Colonic mucosa (tissue), 4 donors: ENCODE results near the gene FAM107B. TPM values are rescaled to one million over a fixed set of nuclear protein-coding genes. Genes with fewer than 3 reads are reported as not detected.
A peak's percentile ranks its signal among the peaks of the same experiment; 100 is the strongest.

ENCODE experiments used
- DNase-seq: peaks from one replicate; pipeline ENCODE4 v3.0.0-alpha.2; 2020
- H3K27ac ChIP-seq: fragments of 200-600 bp; one replicate; pipeline ENCODE4 v1.8.0; 2021
- H3K27me3 ChIP-seq: fragments of 200-600 bp; one replicate; pipeline ENCODE4 v1.8.0; 2021
- H3K36me3 ChIP-seq: fragments of 200-600 bp; one replicate; pipeline ENCODE4 v1.8.0; 2021
- H3K4me1 ChIP-seq: fragments of 200-600 bp; one replicate; pipeline ENCODE4 v1.8.0; 2021; ENCODE audit warnings: mild to moderate bottlenecking
- H3K4me3 ChIP-seq: fragments of 200-600 bp; one replicate; pipeline ENCODE4 v1.8.0; 2021
- H3K9ac ChIP-seq, 2 donors: one replicate each; pipeline ENCODE4 v1.7.0; 2013; ENCODE audit warnings: control low read depth in 2 of 2, low read depth in 2 of 2, low read length in 2 of 2
- H3K9me3 ChIP-seq: fragments of 200-600 bp; one replicate; pipeline ENCODE4 v1.8.0; 2021
- CTCF ChIP-seq: fragments of 200-600 bp; IDR thresholded peaks from one replicate; pipeline ENCODE4 v1.8.0; 2022; ENCODE audit warnings: antibody characterized with exemption, mild to moderate bottlenecking
- intact Hi-C: fragments of 100-400 bp; cut with DNase I; formaldehyde crosslinking; loops from one replicate; pipeline ENCODE4 v1.14.1; 2022
- total RNA-seq, 2 donors: library from RNA; stranded (reverse); fragmentation: NEBNext Ultra II Directional in 1 of 2; extraction: Animal tissue kit (Norgen Biotek cat#: 25700) in 1 of 2; gene quantifications; one replicate each; pipeline ENCODE4 v1.2.1, GENCODE V29; 2021
- donor health status: healthy.
- donor health status: DM: no; HTN: no; CAD: no.
- donor health status: DM: no; HTN: no; CAD: no.

Gene FAM107B
- total RNA-seq, 2 donors from 2014 or later, result 36.3 to 71.5 TPM

- Histone ChIP-seq H3K4me3 (no peak overlapping the region), H3K9me3 (no peaks in the 10 kb centered on the region), H3K36me3 (no peaks in the 10 kb centered on the region), H3K27ac (no peak overlapping the region), H3K27me3 (no peaks in the 10 kb centered on the region), H3K9ac (no peak overlapping the region), H3K4me1 (no peaks in the 10 kb centered on the region)
- no peak for TF ChIP-seq CTCF
- intact Hi-C loops, result no loop called here
- no peak for DNase-seq
Measured at GRCh38 chr10:14656052-14656730, 118.5 kb downstream of the FAM107B start.

- no peaks in the 10 kb centered on the region for H3K9me3 ChIP-seq
- intact Hi-C loops, result no loop called here
- no peaks in the 10 kb centered on the region for H3K4me1 ChIP-seq
- no peak for DNase-seq
- H3K27me3 ChIP-seq, result no peaks in the 10 kb centered on the region
- no peak for TF ChIP-seq CTCF
- no peak overlapping the region for H3K27ac ChIP-seq
- H3K4me3 ChIP-seq, result no peak overlapping the region
- H3K9ac ChIP-seq, result no peak overlapping the region
- no peaks in the 10 kb centered on the region for H3K36me3 ChIP-seq
Measured at GRCh38 chr10:14654821-14655382, 119.8 kb downstream of the FAM107B start.

- Histone ChIP-seq H3K36me3 (no peaks in the 10 kb centered on the region), H3K9ac (no peak overlapping the region), H3K27ac (no peak overlapping the region), H3K9me3 (no peaks in the 10 kb centered on the region), H3K4me1 (peaks cover 2% of the 10 kb centered on the region), H3K27me3 (no peaks in the 10 kb centered on the region), H3K4me3 (no peak overlapping the region)
- intact Hi-C loops, result no loop called here
- TF ChIP-seq CTCF, result no peak
- DNase-seq, result peak; percentile 22
Measured at GRCh38 chr10:14653271-14654161, 121.2 kb downstream of the FAM107B start.

- no peak for TF ChIP-seq CTCF
- H3K36me3 ChIP-seq, result no peaks in the 10 kb centered on the region
- H3K27me3 ChIP-seq, result no peaks in the 10 kb centered on the region
- no peak overlapping the region for H3K9ac ChIP-seq
- H3K4me1 ChIP-seq, result peaks cover 4% of the 10 kb centered on the region
- no peak overlapping the region for H3K4me3 ChIP-seq
- H3K9me3 ChIP-seq, result no peaks in the 10 kb centered on the region
- intact Hi-C loops, result no loop called here
- H3K27ac ChIP-seq, result no peak overlapping the region
- no peak for DNase-seq
Measured at GRCh38 chr10:14652816-14653215, 121.9 kb downstream of the FAM107B start.

- no peaks in the 10 kb centered on the region for H3K27me3 ChIP-seq
- peaks cover 4% of the 10 kb centered on the region for H3K4me1 ChIP-seq
- H3K27ac ChIP-seq, result no peak overlapping the region
- no peaks in the 10 kb centered on the region for H3K36me3 ChIP-seq
- intact Hi-C loops, result no loop called here
- no peak overlapping the region for H3K4me3 ChIP-seq
- no peaks in the 10 kb centered on the region for H3K9me3 ChIP-seq
- no peak for TF ChIP-seq CTCF
- DNase-seq, result no peak
- H3K9ac ChIP-seq, result no peak overlapping the region
Measured at GRCh38 chr10:14652067-14652466, 122.6 kb downstream of the FAM107B start.
